GM10266 (cell line): Measurements from ENCODE around the gene HGS.

ENCODE experiments used
- DNase-seq: peaks from one replicate; pipeline ENCODE4 v3.0.0; 2012; ENCODE audit errors: extremely low spot score
- TF ChIP-seq, protein P1 (sequence below): IDR thresholded peaks from 2 replicates; pipeline ENCODE4 v1.5.1; 2012; ENCODE audit warnings: mild to moderate bottlenecking, low read depth; ENCODE audit not compliant: control insufficient read depth, insufficient read depth; ENCODE audit errors: missing control alignments

HGS gene

DNA sequence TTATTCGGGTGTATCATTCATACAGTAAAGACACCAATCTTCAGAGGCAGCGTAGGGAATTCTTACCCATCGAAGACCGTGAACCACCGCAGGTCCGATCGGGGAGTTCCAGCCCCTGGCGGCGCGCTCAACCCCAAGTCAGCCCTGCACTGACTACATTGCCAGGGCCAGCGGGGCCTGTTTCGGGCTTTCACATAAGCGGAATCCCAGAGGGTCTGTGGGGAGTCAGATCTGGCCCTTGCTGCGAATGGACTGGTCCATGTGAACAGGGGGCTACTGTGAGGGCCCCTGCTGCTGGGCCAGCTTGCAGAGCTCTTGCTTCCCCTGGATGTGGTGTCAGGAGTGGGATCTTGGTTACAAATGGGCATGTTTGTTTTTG, 35.1 kb upstream of the HGS start:
- TF ChIP-seq, protein P1, sequence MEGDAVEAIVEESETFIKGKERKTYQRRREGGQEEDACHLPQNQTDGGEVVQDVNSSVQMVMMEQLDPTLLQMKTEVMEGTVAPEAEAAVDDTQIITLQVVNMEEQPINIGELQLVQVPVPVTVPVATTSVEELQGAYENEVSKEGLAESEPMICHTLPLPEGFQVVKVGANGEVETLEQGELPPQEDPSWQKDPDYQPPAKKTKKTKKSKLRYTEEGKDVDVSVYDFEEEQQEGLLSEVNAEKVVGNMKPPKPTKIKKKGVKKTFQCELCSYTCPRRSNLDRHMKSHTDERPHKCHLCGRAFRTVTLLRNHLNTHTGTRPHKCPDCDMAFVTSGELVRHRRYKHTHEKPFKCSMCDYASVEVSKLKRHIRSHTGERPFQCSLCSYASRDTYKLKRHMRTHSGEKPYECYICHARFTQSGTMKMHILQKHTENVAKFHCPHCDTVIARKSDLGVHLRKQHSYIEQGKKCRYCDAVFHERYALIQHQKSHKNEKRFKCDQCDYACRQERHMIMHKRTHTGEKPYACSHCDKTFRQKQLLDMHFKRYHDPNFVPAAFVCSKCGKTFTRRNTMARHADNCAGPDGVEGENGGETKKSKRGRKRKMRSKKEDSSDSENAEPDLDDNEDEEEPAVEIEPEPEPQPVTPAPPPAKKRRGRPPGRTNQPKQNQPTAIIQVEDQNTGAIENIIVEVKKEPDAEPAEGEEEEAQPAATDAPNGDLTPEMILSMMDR = no peak

DNA sequence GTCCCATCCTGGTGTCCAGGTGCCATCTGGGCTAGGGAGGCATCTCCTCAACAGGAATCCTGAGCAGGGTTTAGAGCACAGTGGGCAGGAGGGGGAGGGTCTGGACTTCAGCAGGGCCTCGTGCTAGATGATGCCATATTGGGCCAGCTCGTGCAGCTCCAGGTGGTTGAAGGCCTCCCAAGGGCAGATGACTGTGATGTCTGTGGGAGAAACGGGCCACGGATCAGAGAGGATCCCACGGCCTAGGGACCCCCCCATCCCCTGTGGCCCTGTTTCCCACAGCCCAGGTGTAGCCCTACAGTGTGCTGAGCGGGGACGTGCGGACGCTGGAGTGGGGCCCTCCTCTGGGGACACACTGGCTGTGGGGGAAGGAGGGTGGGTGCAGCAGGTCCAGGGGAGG, 32.9 kb upstream of the HGS start:
- DNase-seq = no peak
- TF ChIP-seq, protein P1 = no peak

More for the DNA sequence above, 35.1 kb upstream of the HGS start:
- no peak for DNase-seq

DNA sequence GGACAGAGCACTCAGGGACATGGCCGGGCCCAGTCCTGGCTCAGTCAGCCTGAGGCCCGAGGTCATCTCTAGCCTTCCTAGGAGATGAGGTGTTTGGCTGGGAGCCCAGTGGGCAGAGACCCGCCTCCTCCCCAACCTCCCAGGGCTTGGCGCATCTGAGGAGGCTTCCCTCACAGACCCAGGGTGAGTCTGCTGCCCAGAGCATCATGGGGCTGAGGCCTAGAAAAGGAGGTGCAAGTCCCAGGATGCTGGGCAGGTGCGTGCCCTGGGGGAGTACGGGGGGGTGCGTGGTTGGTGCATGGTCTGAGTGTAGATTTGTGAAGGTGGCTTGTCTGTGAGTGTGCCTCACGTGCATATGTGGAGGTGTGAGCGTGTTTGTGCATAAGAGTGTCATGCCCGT, 32.1 kb upstream of the HGS start:
- DNase-seq = no peak
- TF ChIP-seq, protein P1 = no peak

DNA sequence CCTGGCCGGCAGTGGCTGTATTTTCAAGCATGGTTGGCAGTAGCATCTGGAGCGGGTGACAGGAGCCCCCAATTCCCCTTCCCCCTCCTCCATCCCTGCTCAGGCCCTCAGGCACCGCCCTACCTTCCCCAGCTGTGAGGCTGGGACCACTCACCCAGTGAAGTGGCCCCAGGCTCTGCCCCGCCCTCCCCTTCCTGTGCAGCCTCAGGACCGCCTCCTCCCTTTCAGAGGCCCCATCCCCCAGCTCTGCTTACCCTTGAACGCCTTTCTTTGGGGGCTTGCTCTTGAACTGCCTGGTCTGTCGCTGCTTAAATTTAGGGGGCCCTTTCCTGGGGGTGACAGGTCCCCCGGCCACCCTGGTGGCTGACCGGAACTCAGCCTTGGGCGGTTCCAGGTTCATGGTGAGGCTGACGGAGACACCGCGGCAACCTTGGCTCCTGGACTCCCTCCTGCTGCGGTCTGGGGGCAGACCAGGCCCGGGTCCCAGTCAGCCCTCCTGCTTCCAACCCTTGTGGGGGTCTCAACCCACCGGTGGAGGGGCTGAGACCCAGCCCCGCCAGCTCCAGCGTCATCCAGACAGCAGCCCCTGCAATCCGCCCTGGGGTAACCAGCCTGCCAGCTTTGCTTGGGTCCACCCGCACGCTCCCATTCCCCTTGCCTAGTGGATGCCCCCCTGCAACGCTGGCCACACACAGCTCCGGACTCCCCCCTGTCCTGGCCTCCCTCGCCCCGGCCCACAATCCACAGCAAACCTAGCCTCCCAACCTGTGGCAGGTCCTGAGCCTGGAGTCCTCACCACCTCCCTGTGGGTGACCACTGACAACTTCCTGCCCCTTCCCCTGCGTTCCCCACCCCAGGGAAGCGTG, 30.7 kb upstream of the HGS start:
- TF ChIP-seq, protein P1 = no peak
- DNase-seq = peak; percentile 76

DNA sequence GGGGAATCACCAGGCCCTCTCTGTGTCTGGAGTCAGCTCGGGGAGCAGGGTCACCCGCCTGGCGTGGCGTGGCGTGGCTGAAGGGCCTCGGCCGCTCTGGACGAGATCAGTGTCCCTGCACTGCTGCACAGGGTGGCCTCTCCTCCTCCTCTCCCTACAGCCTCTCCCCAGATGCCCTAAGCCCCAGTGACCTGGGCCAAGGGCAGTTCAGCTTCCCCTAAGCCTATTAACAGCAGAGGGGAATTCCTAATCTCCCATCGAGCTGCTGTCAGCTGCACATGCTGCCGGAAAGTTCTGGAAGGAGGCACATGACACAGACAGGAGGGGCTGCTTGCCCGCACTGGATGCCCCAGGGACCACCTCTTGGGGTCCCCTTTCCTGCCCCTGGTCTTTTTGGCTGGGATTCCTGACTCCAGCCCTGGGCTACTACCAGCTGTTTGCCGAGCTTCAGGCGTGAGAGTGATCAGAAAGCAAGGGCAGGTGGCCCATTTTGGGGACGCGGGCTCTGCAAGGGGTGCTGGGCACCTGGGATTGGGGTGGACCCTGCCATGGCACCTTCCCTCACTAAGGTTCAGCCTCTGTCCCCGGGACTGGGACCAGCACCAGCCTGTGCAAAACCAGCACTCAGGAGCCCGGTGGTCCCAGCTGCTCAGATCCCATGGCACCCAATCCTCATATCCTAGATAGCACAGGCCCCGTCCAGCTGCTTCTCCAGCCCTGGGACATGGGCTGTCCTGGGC, 28.3 kb upstream of the HGS start:
- peak; percentile 22 for DNase-seq
- TF ChIP-seq, protein P1 = no peak

DNA sequence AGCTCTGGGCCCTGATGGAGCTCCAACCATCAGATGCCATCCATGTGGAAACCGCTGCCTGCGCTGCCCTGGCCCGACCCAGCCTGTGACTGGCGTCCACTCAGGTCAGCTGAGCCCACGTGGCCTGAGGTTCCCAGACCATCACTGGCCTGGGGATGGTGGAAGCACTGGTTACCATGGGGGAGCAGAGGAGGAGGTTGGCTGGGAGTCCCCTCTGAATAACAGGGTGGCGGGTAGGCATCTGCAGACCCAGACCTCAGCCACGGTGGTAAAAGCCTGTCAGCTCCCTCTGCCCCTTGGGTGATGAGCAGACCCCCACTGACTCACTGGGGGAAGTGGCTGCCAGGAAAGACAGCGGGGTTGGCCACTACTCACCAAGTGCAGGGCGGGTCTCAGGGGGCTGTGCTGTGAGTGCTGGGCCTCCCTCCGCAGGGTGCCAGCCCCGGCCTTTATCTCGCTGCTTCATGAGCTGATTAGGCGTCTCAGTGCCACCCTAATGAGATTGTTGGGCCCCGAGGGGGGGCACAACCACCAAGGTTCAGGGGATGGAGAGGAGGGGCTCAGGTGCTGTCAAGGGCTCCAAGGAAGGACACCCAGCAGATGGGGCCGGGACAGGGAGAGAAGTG, 27.6 kb upstream of the HGS start, which contains the start of gene PDE6G:
Gene PDE6G, minus strand, starts transcription at position 425 of the 626 bp plus-strand sequence. CDS start 3,237 bp downstream, outside the sequence.
- no peak for DNase-seq

More for the DNA sequence above, 27.6 kb upstream of the HGS start, which contains the start of gene PDE6G:
- TF ChIP-seq, protein P1 = no peak
